Measurements from ENCODE around the gene ZNF331.

DNA sequence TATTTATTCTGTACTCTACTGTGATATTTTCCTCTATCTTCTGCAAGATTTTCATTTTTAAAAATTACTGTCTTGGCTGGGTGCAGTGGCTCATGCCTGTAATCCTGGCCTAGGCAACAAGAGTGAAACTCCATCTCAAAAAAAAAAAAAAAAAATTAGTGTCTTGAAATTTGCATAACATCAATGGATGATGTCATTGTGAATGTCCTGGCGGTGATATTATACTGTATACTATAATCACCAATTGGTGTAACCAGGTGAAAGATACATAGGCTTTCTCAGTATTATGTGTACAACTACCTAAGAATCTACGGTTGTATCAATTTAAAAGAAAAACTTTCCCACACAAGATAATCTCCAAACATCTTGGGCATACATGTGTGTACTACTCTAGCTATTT, 15.2 kb downstream of the ZNF331 start:
- TF ChIP-seq, protein P1, sequence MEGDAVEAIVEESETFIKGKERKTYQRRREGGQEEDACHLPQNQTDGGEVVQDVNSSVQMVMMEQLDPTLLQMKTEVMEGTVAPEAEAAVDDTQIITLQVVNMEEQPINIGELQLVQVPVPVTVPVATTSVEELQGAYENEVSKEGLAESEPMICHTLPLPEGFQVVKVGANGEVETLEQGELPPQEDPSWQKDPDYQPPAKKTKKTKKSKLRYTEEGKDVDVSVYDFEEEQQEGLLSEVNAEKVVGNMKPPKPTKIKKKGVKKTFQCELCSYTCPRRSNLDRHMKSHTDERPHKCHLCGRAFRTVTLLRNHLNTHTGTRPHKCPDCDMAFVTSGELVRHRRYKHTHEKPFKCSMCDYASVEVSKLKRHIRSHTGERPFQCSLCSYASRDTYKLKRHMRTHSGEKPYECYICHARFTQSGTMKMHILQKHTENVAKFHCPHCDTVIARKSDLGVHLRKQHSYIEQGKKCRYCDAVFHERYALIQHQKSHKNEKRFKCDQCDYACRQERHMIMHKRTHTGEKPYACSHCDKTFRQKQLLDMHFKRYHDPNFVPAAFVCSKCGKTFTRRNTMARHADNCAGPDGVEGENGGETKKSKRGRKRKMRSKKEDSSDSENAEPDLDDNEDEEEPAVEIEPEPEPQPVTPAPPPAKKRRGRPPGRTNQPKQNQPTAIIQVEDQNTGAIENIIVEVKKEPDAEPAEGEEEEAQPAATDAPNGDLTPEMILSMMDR (conservative IDR thresholded peaks at IDR 0.05; ENCODE audit: low read length): no peak
- TF ChIP-seq EZH2phosphoT487 (IDR thresholded peaks at IDR 0.05; ENCODE audit: borderline replicate concordance, low read depth, low read length): no peak

All from OCI-LY7 (cell line).